GM18508 (cell line): Measurements from ENCODE around the gene MTOR.
"Not testable (repeated sequence)": the region's sequence is repeated elsewhere in the genome, so short reads cannot be mapped to it uniquely, and the experiment has no call there.

Source experiments
- ATAC-seq: cut with Tn5 transposase; IDR thresholded peaks from one replicate; pipeline ENCODE4 v1.9.1; 2021; ENCODE audit warnings: moderate number of reproducible peaks; ENCODE audit not compliant: insufficient read depth, unreplicated experiment

Gene MTOR

GRCh38 chr1:11187931-11188330 lies 74.4 kb downstream of the MTOR start:
- no peak for ATAC-seq

- no peak for ATAC-seq
Observed at GRCh38 chr1:11187494-11187893, 74.9 kb downstream of the MTOR start.

GRCh38 chr1:11187000-11187399 lies 75.4 kb downstream of the MTOR start:
- no peak for ATAC-seq

- ATAC-seq = no peak
Observed at GRCh38 chr1:11184973-11185372, 77.4 kb downstream of the MTOR start.

- no peak for ATAC-seq
Observed at GRCh38 chr1:11182884-11183283, 79.5 kb downstream of the MTOR start.

- no peak for ATAC-seq
Observed at GRCh38 chr1:11180342-11180744, 82.0 kb downstream of the MTOR start.

GRCh38 chr1:11179749-11180148 lies 82.6 kb downstream of the MTOR start:
- not testable (repeated sequence) for ATAC-seq

GRCh38 chr1:11179125-11179524 lies 83.2 kb downstream of the MTOR start:
- no peak for ATAC-seq

- no peak for ATAC-seq
Observed at GRCh38 chr1:11178021-11179015, 84.0 kb downstream of the MTOR start.

- no peak for ATAC-seq
Observed at GRCh38 chr1:11176081-11176706, 86.2 kb downstream of the MTOR start.

- no peak for ATAC-seq
Observed at GRCh38 chr1:11175461-11175860, 86.9 kb downstream of the MTOR start.

GRCh38 chr1:11174261-11174942 lies 87.9 kb downstream of the MTOR start:
- no peak for ATAC-seq

GRCh38 chr1:11170102-11170501 lies 92.2 kb downstream of the MTOR start:
- no peak for ATAC-seq

GRCh38 chr1:11169202-11169601 lies 93.1 kb downstream of the MTOR start:
- no peak for ATAC-seq

- ATAC-seq = no peak
Observed at GRCh38 chr1:11168731-11169130, 93.6 kb downstream of the MTOR start.

GRCh38 chr1:11166744-11167143 lies 95.6 kb downstream of the MTOR start:
- not testable (repeated sequence) for ATAC-seq

- not testable (repeated sequence) for ATAC-seq
Observed at GRCh38 chr1:11162752-11163151, 99.6 kb downstream of the MTOR start.

- no peak for ATAC-seq
Observed at GRCh38 chr1:11158720-11159321, 103.5 kb downstream of the MTOR start.

GRCh38 chr1:11158291-11158690 lies 104.1 kb downstream of the MTOR start:
- ATAC-seq = no peak

- no peak for ATAC-seq
Observed at GRCh38 chr1:11157867-11158266, 104.5 kb downstream of the MTOR start.

GRCh38 chr1:11157394-11157793 lies 105.0 kb downstream of the MTOR start:
- ATAC-seq = no peak
